Activated B cell treated with CpG ODN at 0.5 μM for 24 hours (primary cell): Measurements from ENCODE around the gene EEFSEC. TPM values are rescaled to one million over a fixed set of nuclear protein-coding genes. Genes with fewer than 3 reads are reported as not detected.

Experiments
- ATAC-seq: fragments of 200-7000 bp; cut with Tn5 transposase; one replicate; pipeline ENCODE4 v1.10.0; 2021; ENCODE audit warnings: low read depth, mild to moderate bottlenecking, moderate library complexity
- CTCF ChIA-PET: fragments of 350-600 bp; sonication (Branson Sonifier 250); formaldehyde crosslinking; loops from one replicate; lab custom pipeline; 2021; ENCODE audit warnings: antibody characterized with exemption; lab: Charles Lee
- POLR2A ChIA-PET: fragments of 350-600 bp; sonication (Branson Sonifier 250); formaldehyde crosslinking; loops from one replicate; lab custom pipeline; 2021; ENCODE audit warnings: antibody characterized with exemption; lab: Charles Lee
- DNase-seq: peaks from one replicate; pipeline ENCODE4 v3.0.0; 2022
- H3K27ac Mint-ChIP-seq: one replicate; pipeline ENCODE4 v1.8.0; 2020; ENCODE audit warnings: mixed read lengths
- H3K27me3 Mint-ChIP-seq: one replicate; pipeline ENCODE4 v1.8.0; 2021; ENCODE audit warnings: mixed read lengths
- H3K36me3 Mint-ChIP-seq: one replicate; pipeline ENCODE4 v1.8.0; 2021; ENCODE audit warnings: low read depth, mixed read lengths
- H3K4me1 Mint-ChIP-seq: one replicate; pipeline ENCODE4 v1.8.0; 2021; ENCODE audit warnings: mixed read lengths
- H3K4me3 Mint-ChIP-seq: one replicate; pipeline ENCODE4 v1.8.0; 2020; ENCODE audit warnings: mild to moderate bottlenecking, mixed read lengths
- H3K9me3 Mint-ChIP-seq: one replicate; pipeline ENCODE4 v1.8.0; 2020; ENCODE audit warnings: mixed read lengths
- CTCF ChIP-seq: fragments of 200-600 bp; IDR thresholded peaks from one replicate; pipeline ENCODE4 v1.8.0; 2022; ENCODE audit warnings: antibody characterized with exemption, mild to moderate bottlenecking
- intact Hi-C: fragments of 100-400 bp; cut with micrococcal nuclease; formaldehyde crosslinking; loops from one replicate; pipeline ENCODE4 v1.15.1; 2024
- total RNA-seq: library from RNA; stranded (reverse); gene quantifications from 2 replicates; pipeline ENCODE4 v1.2.3, GENCODE V29; 2022

EEFSEC gene
- total RNA-seq, 1 donor from 2014 or later, result 20.0 TPM

- DNase-seq (no peak), ATAC-seq (no peak)
- POLR2A ChIA-PET, result no interaction called here
- H3K36me3 Mint-ChIP-seq, result peaks cover 29% of the 10 kb centered on the region
- intact Hi-C loops, result no loop called here
- CTCF ChIA-PET, result no interaction called here
- H3K9me3 Mint-ChIP-seq, result no peaks in the 10 kb centered on the region
- H3K27me3 Mint-ChIP-seq, result no peaks in the 10 kb centered on the region
- H3K4me3 Mint-ChIP-seq, result no peak overlapping the region
- H3K27ac Mint-ChIP-seq, result no peak overlapping the region
- no peaks in the 10 kb centered on the region for H3K4me1 Mint-ChIP-seq
- no peak for TF ChIP-seq CTCF
Measured at GRCh38 chr3:128357538-128357937, 204.3 kb downstream of the EEFSEC start.

DNA sequence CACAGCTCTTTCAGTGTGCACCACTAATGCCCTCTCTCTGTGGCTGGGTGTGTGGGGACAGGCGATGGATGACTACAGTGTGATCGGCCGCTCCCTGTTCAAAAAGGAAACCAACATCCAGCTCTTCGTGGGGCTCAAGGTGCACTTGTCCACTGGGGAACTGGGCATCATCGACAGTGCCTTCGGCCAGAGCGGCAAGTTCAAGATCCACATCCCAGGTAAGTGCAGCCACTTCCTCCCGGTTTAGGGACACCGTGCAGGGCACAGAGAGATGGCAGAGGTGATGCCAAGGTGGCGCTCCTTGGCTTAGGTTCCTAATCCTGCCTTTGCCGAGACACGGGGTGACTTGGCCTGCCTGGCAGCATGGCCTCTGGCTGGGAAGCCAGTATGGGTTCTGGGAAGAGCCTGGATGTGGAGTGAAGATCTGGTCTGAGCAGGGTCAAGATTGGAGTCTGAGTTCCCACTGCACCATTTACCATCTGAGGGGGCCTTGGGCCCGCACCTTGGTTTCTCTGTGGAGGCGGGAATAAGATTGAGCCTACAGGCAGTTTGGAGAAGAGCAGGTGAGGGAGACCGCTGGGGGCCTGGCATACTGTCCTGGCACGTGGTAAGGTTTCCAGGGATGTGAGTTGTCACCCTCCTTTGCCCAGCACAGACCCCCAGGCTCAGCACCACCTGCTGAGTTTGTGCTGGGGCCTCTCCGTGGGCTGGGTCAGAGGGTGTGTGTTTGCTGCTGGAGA lies 205.0 kb downstream of the EEFSEC start:
- Mint-ChIP-seq H3K9me3 (no peaks in the 10 kb centered on the region), H3K27me3 (no peaks in the 10 kb centered on the region), H3K36me3 (peaks cover 31% of the 10 kb centered on the region), H3K27ac (no peak overlapping the region), H3K4me3 (no peak overlapping the region), H3K4me1 (no peaks in the 10 kb centered on the region)
- ChIA-PET POLR2A (no interaction called here), CTCF (no interaction called here)
- intact Hi-C loops, result no loop called here
- DNase-seq (no peak), ATAC-seq (no peak)
- TF ChIP-seq CTCF, result no peak

DNA sequence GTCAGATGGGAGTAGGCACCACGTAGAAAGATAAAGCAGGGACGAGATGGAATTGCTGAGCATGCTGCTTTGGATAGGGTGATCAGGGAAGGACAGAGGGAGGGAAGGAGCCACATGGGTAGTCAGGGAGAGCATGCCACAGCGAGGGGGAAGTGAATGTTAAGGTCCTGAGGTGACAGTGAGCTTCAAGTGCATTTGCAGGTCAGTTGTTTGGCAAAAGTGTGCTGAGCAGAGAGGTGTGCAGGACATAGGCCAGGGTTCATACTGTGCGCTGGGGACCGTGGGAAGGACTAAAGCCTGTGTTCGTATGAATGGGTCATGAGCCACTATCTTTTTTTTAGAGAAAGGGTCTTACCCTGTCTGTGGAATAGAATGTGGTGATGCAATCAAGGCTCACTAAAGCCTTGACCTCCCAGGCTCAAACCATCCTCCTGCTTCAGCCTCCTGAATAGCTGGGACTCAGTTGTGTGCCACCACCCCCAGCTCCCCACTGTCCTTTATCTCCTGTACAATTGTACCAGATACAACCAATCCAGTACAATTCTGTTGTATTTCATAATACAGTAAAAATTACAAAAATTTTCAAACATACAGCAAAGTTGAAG lies 205.9 kb downstream of the EEFSEC start:
- ChIA-PET CTCF (no interaction called here), POLR2A (no interaction called here)
- TF ChIP-seq CTCF, result no peak
- peaks cover 28% of the 10 kb centered on the region for H3K36me3 Mint-ChIP-seq
- no peak for DNase-seq
- no peaks in the 10 kb centered on the region for H3K9me3 Mint-ChIP-seq
- no peaks in the 10 kb centered on the region for H3K27me3 Mint-ChIP-seq
- intact Hi-C loops, result no loop called here
- H3K27ac Mint-ChIP-seq, result no peak overlapping the region
- no peak for ATAC-seq
- no peak overlapping the region for H3K4me3 Mint-ChIP-seq
- no peaks in the 10 kb centered on the region for H3K4me1 Mint-ChIP-seq

GRCh38 chr3:128359846-128360642 lies 206.8 kb downstream of the EEFSEC start:
- ATAC-seq, result no peak
- CTCF ChIA-PET, result no interaction called here
- H3K4me3 Mint-ChIP-seq, result no peak overlapping the region
- intact Hi-C loops, result no loop called here
- POLR2A ChIA-PET, result no interaction called here
- H3K36me3 Mint-ChIP-seq, result peaks cover 29% of the 10 kb centered on the region
- H3K4me1 Mint-ChIP-seq, result no peaks in the 10 kb centered on the region
- no peak for DNase-seq
- H3K9me3 Mint-ChIP-seq, result no peaks in the 10 kb centered on the region
- H3K27ac Mint-ChIP-seq, result no peak overlapping the region
- H3K27me3 Mint-ChIP-seq, result no peaks in the 10 kb centered on the region
- no peak for TF ChIP-seq CTCF

- intact Hi-C loops, result no loop called here
- peaks cover 29% of the 10 kb centered on the region for H3K36me3 Mint-ChIP-seq
- no peaks in the 10 kb centered on the region for H3K9me3 Mint-ChIP-seq
- H3K4me1 Mint-ChIP-seq, result no peaks in the 10 kb centered on the region
- DNase-seq (no peak), ATAC-seq (no peak)
- ChIA-PET CTCF (no interaction called here), POLR2A (interaction anchor here (0.6 kb wide), 1 partner anchor 52 kb away, joined by 3 read pairs; no protein-coding TSS in a partner anchor)
- no peak overlapping the region for H3K4me3 Mint-ChIP-seq
- TF ChIP-seq CTCF, result no peak
- H3K27ac Mint-ChIP-seq, result no peak overlapping the region
- no peaks in the 10 kb centered on the region for H3K27me3 Mint-ChIP-seq
Measured at GRCh38 chr3:128360705-128361271, 207.5 kb downstream of the EEFSEC start.
